ENCODE measurements around the gene DENND6B. TPM values are rescaled to one million over a fixed set of nuclear protein-coding genes. Genes with fewer than 3 reads are reported as not detected.

DENND6B gene
- total RNA-seq, 6 donors from 2014 or later = 9.5 to 24.1 (median 12.7) TPM

GRCh38 chr22:50363166-50363802, 36.5 kb upstream of the DENND6B start:
- no peak for DNase-seq
- Histone ChIP-seq H3K4me3 (no peak overlapping the region), H3K36me3 (peaks cover 0 to 24% (median 5%) of the 10 kb centered on the region in 4 donors), H3K4me1 (peaks cover 0 to 22% (median 5%) of the 10 kb centered on the region in 4 donors), H3K27ac (no peak overlapping the region), H3K9me3 (no peaks in the 10 kb centered on the region), H3K27me3 (no peaks in the 10 kb centered on the region)
- 87 to 91% methylated on average over 8 of the region's 8 CpGs for WGBS, 2 donors
- TF ChIP-seq POLR2A (IDR thresholded peaks at IDR 0.05) (no peak), EP300 (IDR thresholded peaks at IDR 0.05) (no peak), CTCF (IDR thresholded peaks at IDR 0.05) (no peak), POLR2AphosphoS5 (IDR thresholded peaks at IDR 0.05) (no peak)
- no peak for ATAC-seq (ENCODE audit: low FRiP score in 2 of 2)

GRCh38 chr22:50361688-50362087, 34.9 kb upstream of the DENND6B start:
- Histone ChIP-seq H3K4me3 (no peak overlapping the region), H3K4me1 (peaks cover 0 to 20% (median 5%) of the 10 kb centered on the region in 4 donors), H3K27ac (no peak overlapping the region), H3K27me3 (no peaks in the 10 kb centered on the region), H3K9me3 (no peaks in the 10 kb centered on the region), H3K36me3 (peaks cover 0 to 24% (median 3%) of the 10 kb centered on the region in 4 donors)
- ATAC-seq (ENCODE audit: low FRiP score in 2 of 2) (no peak), DNase-seq (no peak)
- TF ChIP-seq POLR2AphosphoS5 (IDR thresholded peaks at IDR 0.05) (no peak), CTCF (IDR thresholded peaks at IDR 0.05) (no peak), EP300 (IDR thresholded peaks at IDR 0.05) (no peak), POLR2A (IDR thresholded peaks at IDR 0.05) (no peak)
- 89 to 90% methylated on average over 5 of the region's 5 CpGs for WGBS, 2 donors

- TF ChIP-seq POLR2A (IDR thresholded peaks at IDR 0.05) (no peak), EP300 (IDR thresholded peaks at IDR 0.05) (no peak), CTCF (IDR thresholded peaks at IDR 0.05) (no peak), POLR2AphosphoS5 (IDR thresholded peaks at IDR 0.05) (no peak)
- H3K4me1 ChIP-seq = peaks cover 0 to 15% (median 4%) of the 10 kb centered on the region in 4 donors
- 83 to 92% methylated on average over 5 of the region's 5 CpGs for WGBS, 2 donors
Measured at GRCh38 chr22:50361222-50361621, 34.4 kb upstream of the DENND6B start.

GRCh38 chr22:50360578-50360977, 33.8 kb upstream of the DENND6B start:
- ATAC-seq (ENCODE audit: low FRiP score in 2 of 2) (no peak), DNase-seq (no peak)
- WGBS, 2 donors = 88 to 95% methylated on average over 2 of the region's 2 CpGs
- Histone ChIP-seq H3K27ac (no peak overlapping the region), H3K36me3 (peaks cover 0 to 24% (median 3%) of the 10 kb centered on the region in 4 donors), H3K9me3 (no peaks in the 10 kb centered on the region), H3K4me3 (no peak overlapping the region), H3K4me1 (peaks cover 0 to 9% (median 4%) of the 10 kb centered on the region in 4 donors), H3K27me3 (no peaks in the 10 kb centered on the region)
- TF ChIP-seq POLR2AphosphoS5 (IDR thresholded peaks at IDR 0.05) = no peak
- no peak for TF ChIP-seq EP300 (IDR thresholded peaks at IDR 0.05)
- no peak for TF ChIP-seq POLR2A (IDR thresholded peaks at IDR 0.05)
- TF ChIP-seq CTCF (IDR thresholded peaks at IDR 0.05) = no peak

More at GRCh38 chr22:50361222-50361621, 34.4 kb upstream of the DENND6B start:
- peaks cover 0 to 24% (median 3%) of the 10 kb centered on the region in 4 donors for H3K36me3 ChIP-seq
- H3K9me3 ChIP-seq = no peaks in the 10 kb centered on the region
- H3K27me3 ChIP-seq = no peaks in the 10 kb centered on the region
- H3K27ac ChIP-seq = no peak overlapping the region
- DNase-seq = no peak
- H3K4me3 ChIP-seq = no peak overlapping the region
- no peak for ATAC-seq (ENCODE audit: low FRiP score in 2 of 2)

GRCh38 chr22:50357756-50358155, 30.9 kb upstream of the DENND6B start:
- DNase-seq (no peak), ATAC-seq (ENCODE audit: low FRiP score in 2 of 2) (no peak)
- Histone ChIP-seq H3K4me1 (peaks cover 0 to 5% (median 2%) of the 10 kb centered on the region in 4 donors), H3K9me3 (no peaks in the 10 kb centered on the region), H3K27me3 (no peaks in the 10 kb centered on the region), H3K36me3 (peaks cover 0 to 29% (median 5%) of the 10 kb centered on the region in 4 donors), H3K27ac (no peak overlapping the region), H3K4me3 (no peak overlapping the region)
- 94 to 95% methylated on average over 10 of the region's 10 CpGs for WGBS, 2 donors
- TF ChIP-seq EP300 (IDR thresholded peaks at IDR 0.05) (no peak), POLR2AphosphoS5 (IDR thresholded peaks at IDR 0.05) (no peak), POLR2A (IDR thresholded peaks at IDR 0.05) (no peak), CTCF (IDR thresholded peaks at IDR 0.05) (no peak)
